HepG2 (cell line): ENCODE data around the gene MAGI1. TPM values are rescaled to one million over a fixed set of nuclear protein-coding genes. Genes with fewer than 3 reads are reported as not detected.

Source experiments
- AGO2 ChIP-seq: fragments of 200-400 bp; formaldehyde crosslinking; optimal IDR thresholded peaks from 2 replicates; pipeline ENCODE3; 2017; ENCODE audit warnings: mild to moderate bottlenecking, low read depth, low read length, moderate library complexity
- ARID5B ChIP-seq: IDR thresholded peaks from 2 replicates; pipeline ENCODE4 v1.4.0; 2020; ENCODE audit warnings: mild to moderate bottlenecking, missing genetic modification reagents
- CENPBD1 ChIP-seq: sonication (generic); formaldehyde crosslinking; IDR thresholded peaks from 2 replicates; pipeline ENCODE4 v1.8.0; 2022; ENCODE audit warnings: missing genetic modification reagents, low read depth, mild to moderate bottlenecking, borderline replicate concordance
- DNMT1 ChIP-seq: sonication (generic); formaldehyde crosslinking; IDR thresholded peaks from 2 replicates; pipeline ENCODE4 v1.5.1; 2020; ENCODE audit warnings: mild to moderate bottlenecking, missing genetic modification reagents
- GATAD2A ChIP-seq: IDR thresholded peaks from 2 replicates; pipeline ENCODE4 v1.6.1; 2016
- GMEB2 ChIP-seq: IDR thresholded peaks from 2 replicates; pipeline ENCODE4 v1.6.1; 2016; ENCODE audit warnings: missing biosample characterization, missing genetic modification reagents, low read depth
- HNF4G ChIP-seq, 2 experiments: sonication (generic) in 1 of 2; formaldehyde crosslinking in 1 of 2; IDR thresholded peaks; 2 replicates each; pipeline versions ENCODE4 v1.4.0 to v1.6.1; 2011 to 2020; ENCODE audit warnings: borderline replicate concordance in 2 of 2, low read depth in 2 of 2, mild to moderate bottlenecking in 2 of 2, low read length in 1 of 2, missing genetic modification reagents in 1 of 2, moderate library complexity in 1 of 2
- MBNL3 ChIP-seq: fragments of 250-450 bp; sonication (Bioruptor Pico); conservative IDR thresholded peaks from 2 replicates; pipeline ENCODE4 v1.8.0; 2022; ENCODE audit warnings: mild to moderate bottlenecking, inconsistent platforms
- NRL ChIP-seq: sonication (generic); formaldehyde crosslinking; IDR thresholded peaks from 2 replicates; pipeline ENCODE4 v1.5.0; 2020; ENCODE audit warnings: missing genetic modification reagents, mild to moderate bottlenecking, moderate library complexity, borderline replicate concordance
- PHB2 ChIP-seq: fragments of 450-650 bp; IDR thresholded peaks from 2 replicates; pipeline ENCODE4 v1.6.1; 2018; ENCODE audit not compliant: partially characterized antibody
- PHF21A ChIP-seq: sonication (generic); formaldehyde crosslinking; IDR thresholded peaks from 2 replicates; pipeline ENCODE4 v1.5.0; 2020; ENCODE audit warnings: mild to moderate bottlenecking, missing genetic modification reagents
- POGK ChIP-seq: sonication (generic); formaldehyde crosslinking; conservative IDR thresholded peaks from 2 replicates; pipeline ENCODE4 v1.8.0; 2022; ENCODE audit warnings: mild to moderate bottlenecking, moderate library complexity, missing genetic modification reagents
- SRY ChIP-seq: sonication (generic); formaldehyde crosslinking; IDR thresholded peaks from 2 replicates; pipeline ENCODE4 v1.8.0; 2022; ENCODE audit warnings: mild to moderate bottlenecking, missing genetic modification reagents
- TCF7 ChIP-seq: sonication (generic); IDR thresholded peaks from 2 replicates; pipeline ENCODE4 v1.6.1; 2016; ENCODE audit warnings: antibody characterized with exemption, low read depth
- TEAD3 ChIP-seq: optimal IDR thresholded peaks from 2 replicates; pipeline ENCODE3; 2016; ENCODE audit warnings: borderline replicate concordance
- ZBTB25 ChIP-seq: IDR thresholded peaks from 2 replicates; pipeline ENCODE4 v1.6.1; 2018; ENCODE audit warnings: missing genetic modification reagents
- ZNF121 ChIP-seq: sonication (generic); formaldehyde crosslinking; IDR thresholded peaks from 2 replicates; pipeline ENCODE4 v1.5.0; 2020; ENCODE audit warnings: mild to moderate bottlenecking, missing genetic modification reagents
- ZNF143 ChIP-seq: sonication (generic); formaldehyde crosslinking; IDR thresholded peaks from 2 replicates; pipeline ENCODE4 v1.4.0; 2020; ENCODE audit warnings: missing genetic modification reagents
- ZNF33A ChIP-seq: sonication (generic); formaldehyde crosslinking; IDR thresholded peaks from 2 replicates; pipeline ENCODE4 v1.5.1; 2020; ENCODE audit warnings: missing genetic modification reagents, mild to moderate bottlenecking, moderate library complexity, borderline replicate concordance
- ZNF773 ChIP-seq: sonication (generic); formaldehyde crosslinking; IDR thresholded peaks from 2 replicates; pipeline ENCODE4 v1.4.0; 2020; ENCODE audit warnings: missing genetic modification reagents, borderline replicate concordance
- ZNF776 ChIP-seq: sonication (generic); formaldehyde crosslinking; IDR thresholded peaks from 2 replicates; pipeline ENCODE4 v1.4.0; 2020; ENCODE audit warnings: mild to moderate bottlenecking, missing genetic modification reagents
- ZNF792 ChIP-seq: IDR thresholded peaks from 2 replicates; pipeline ENCODE4 v1.6.1; 2016
- polyA plus RNA-seq, 8 experiments: library from polyadenylated mRNA; depleted of rRNA in 3 of 8; stranded (reverse) in 7 of 8; unstranded in 1 of 8; fragments of >200 nt; fragmentation: Illumina TruSeq in 4 of 8; extraction: Trizol in 4 of 8; gene quantifications; 2 replicates each; pipeline versions ENCODE4 v1.2.1 to v1.2.3, GENCODE V29; 2011 to 2016; ENCODE audit warnings: low read depth in 4 of 8, missing spikeins in 1 of 8, mixed read lengths in 1 of 8; ENCODE audit not compliant: insufficient read depth in 1 of 8
- total RNA-seq, 5 experiments: library from RNA; depleted of rRNA; stranded (reverse); fragments of >200 nt; fragmentation: Illumina TruSeq; extraction: Trizol; gene quantifications; 2 replicates each; pipeline ENCODE4 v1.2.3, GENCODE V29; 2016; ENCODE audit warnings: low read depth in 1 of 5

Gene MAGI1
- total and polyA plus RNA-seq, 2 of the 13 experiments (the other 11 are each of a cell fraction or from before 2014, with no cell fraction given): 22.2 to 26.0 TPM

GRCh38 chr3:66038384-66038725 lies 363 bp downstream of the MAGI1 start (continued):
- 0 out of 2 replicates have a peak, but pooled peaks have one; percentile 14 for TF ChIP-seq POGK (CRISPR knock-in tag)
- TF ChIP-seq NRL (CRISPR knock-in tag): no peak
- no peak for TF ChIP-seq PHB2
- no peak for TF ChIP-seq ZNF792 (CRISPR knock-in tag)
- TF ChIP-seq AGO2: peak; percentile 15
- peak; percentile 72; the same call in 1 of the 2 replicates for TF ChIP-seq PHF21A (CRISPR knock-in tag)
- no peak for TF ChIP-seq ZNF33A (CRISPR knock-in tag)
- peak; percentile 73; the same call in 1 of the 2 replicates for TF ChIP-seq ZNF773 (CRISPR knock-in tag)
- peak; percentile 76 for TF ChIP-seq HNF4G (IDR thresholded peaks at IDR 0.05; ENCODE audit: borderline replicate concordance, low read depth, low read length)
- peak; percentile 48; the same call in 1 of the 2 replicates for TF ChIP-seq HNF4G (CRISPR knock-in tag; IDR thresholded peaks at IDR 0.05; ENCODE audit: borderline replicate concordance, low read depth)
- no peak for TF ChIP-seq GMEB2 (CRISPR knock-in tag)
- peak; percentile 98 for TF ChIP-seq ZBTB25 (CRISPR knock-in tag)
- 0 out of 2 replicates have a peak, but pooled peaks have one; percentile 23 for TF ChIP-seq GATAD2A (CRISPR knock-in tag)
- no peak for TF ChIP-seq DNMT1 (CRISPR knock-in tag)
- no peak for TF ChIP-seq TCF7
- no peak for TF ChIP-seq CENPBD1 (CRISPR knock-in tag)
- TF ChIP-seq SRY (CRISPR knock-in tag): no peak
- no peak for TF ChIP-seq ZNF776 (CRISPR knock-in tag)
- TF ChIP-seq ARID5B (CRISPR knock-in tag): peak; percentile 34; the same call in 1 of the 2 replicates
- TF ChIP-seq ZNF121 (CRISPR knock-in tag): no peak
- TF ChIP-seq TEAD3 (CRISPR knock-in tag): peak; percentile 69
- TF ChIP-seq MBNL3 (CRISPR knock-in tag): no peak
- TF ChIP-seq ZNF143 (CRISPR knock-in tag): 0 out of 2 replicates have a peak, but pooled peaks have one; percentile 35
